Renal cortical epithelial cell (primary cell): ENCODE results near the gene DUSP22. TPM values are rescaled to one million over a fixed set of nuclear protein-coding genes. Genes with fewer than 3 reads are reported as not detected.

Experiments
- DNase-seq: peaks from one replicate; pipeline ENCODE4 v3.0.0-alpha.2; 2011; ENCODE audit warnings: low read depth
- total RNA-seq: library from RNA; depleted of rRNA; stranded (reverse); fragments of >200 nt; gene quantifications from 2 replicates; pipeline ENCODE4 v1.2.3, GENCODE V29; 2014

Gene DUSP22
- total RNA-seq, 1 donor from 2014 or later = 31.1 TPM

- no peak for DNase-seq
These were observed 4.2 kb downstream of the DUSP22 start for GRCh38 chr6:296151-297122.

GRCh38 chr6:297571-298232 is 5.4 kb downstream of the DUSP22 start:
- DNase-seq = no peak

GRCh38 chr6:298233-299103 is 6.2 kb downstream of the DUSP22 start:
- DNase-seq = no peak

- no peak for DNase-seq
These were observed 7.1 kb downstream of the DUSP22 start for GRCh38 chr6:299104-299980.

- no peak for DNase-seq
These were observed 7.7 kb downstream of the DUSP22 start for GRCh38 chr6:300026-300425.

- no peak for DNase-seq
These were observed 8.4 kb downstream of the DUSP22 start for GRCh38 chr6:300494-301198.

GRCh38 chr6:301526-301925 is 9.2 kb downstream of the DUSP22 start:
- DNase-seq = no peak

- DNase-seq = no peak
These were observed 9.8 kb downstream of the DUSP22 start for GRCh38 chr6:301929-302705.

- DNase-seq = no peak
These were observed 10.5 kb downstream of the DUSP22 start for GRCh38 chr6:302760-303159.

- no peak for DNase-seq
These were observed 11.0 kb downstream of the DUSP22 start for GRCh38 chr6:303263-303662.

GRCh38 chr6:303948-304558 is 11.8 kb downstream of the DUSP22 start:
- DNase-seq = no peak

GRCh38 chr6:304833-305370 is 12.6 kb downstream of the DUSP22 start:
- no peak for DNase-seq

GRCh38 chr6:305371-306206 is 13.3 kb downstream of the DUSP22 start:
- DNase-seq = peak; percentile 90

GRCh38 chr6:306641-307061 is 14.4 kb downstream of the DUSP22 start:
- DNase-seq = no peak

GRCh38 chr6:307065-307814 is 15.0 kb downstream of the DUSP22 start:
- DNase-seq = no peak

GRCh38 chr6:307874-308273 is 15.6 kb downstream of the DUSP22 start:
- no peak for DNase-seq

- DNase-seq = no peak
These were observed 16.0 kb downstream of the DUSP22 start for GRCh38 chr6:308307-308706.
